DLD1 (cell line): ENCODE data around the gene CDKAL1.

ENCODE experiments used
- in situ Hi-C: cut with HindIII; loops from 2 replicates; pipeline ENCODE4 v1.10.0; 2017; ENCODE audit warnings: low sequenced_read_pairs

The CDKAL1 gene

GRCh38 chr6:21121636-21122136 is 587.4 kb downstream of the CDKAL1 start:
- in situ Hi-C loops: no loop called here

- in situ Hi-C loops: no loop called here
Measured at GRCh38 chr6:21123507-21124436, 589.5 kb downstream of the CDKAL1 start.

- in situ Hi-C loops: no loop called here
Measured at GRCh38 chr6:21128601-21129000, 594.3 kb downstream of the CDKAL1 start.

- in situ Hi-C loops: no loop called here
Measured at GRCh38 chr6:21131406-21131805, 597.1 kb downstream of the CDKAL1 start.

- in situ Hi-C loops: no loop called here
Measured at GRCh38 chr6:21132446-21132845, 598.2 kb downstream of the CDKAL1 start.

GRCh38 chr6:21132856-21133838 is 598.9 kb downstream of the CDKAL1 start:
- in situ Hi-C loops: no loop called here

- in situ Hi-C loops: no loop called here
Measured at GRCh38 chr6:21133901-21134300, 599.6 kb downstream of the CDKAL1 start.

GRCh38 chr6:21134356-21134755 is 600.1 kb downstream of the CDKAL1 start:
- in situ Hi-C loops: no loop called here

GRCh38 chr6:21135484-21136013 is 601.3 kb downstream of the CDKAL1 start:
- in situ Hi-C loops: no loop called here

GRCh38 chr6:21137700-21138335 is 603.6 kb downstream of the CDKAL1 start:
- in situ Hi-C loops: no loop called here

- in situ Hi-C loops: no loop called here
Measured at GRCh38 chr6:21138336-21139069, 604.2 kb downstream of the CDKAL1 start.

GRCh38 chr6:21140966-21141365 is 606.7 kb downstream of the CDKAL1 start:
- in situ Hi-C loops: no loop called here

- in situ Hi-C loops: no loop called here
Measured at GRCh38 chr6:21141616-21142303, 607.5 kb downstream of the CDKAL1 start.

- in situ Hi-C loops: no loop called here
Measured at GRCh38 chr6:21142741-21143140, 608.5 kb downstream of the CDKAL1 start.

GRCh38 chr6:21143645-21144044 is 609.4 kb downstream of the CDKAL1 start:
- in situ Hi-C loops: no loop called here

- in situ Hi-C loops: no loop called here
Measured at GRCh38 chr6:21144928-21145327, 610.7 kb downstream of the CDKAL1 start.

- in situ Hi-C loops: no loop called here
Measured at GRCh38 chr6:21147995-21148394, 613.7 kb downstream of the CDKAL1 start.

- in situ Hi-C loops: no loop called here
Measured at GRCh38 chr6:21149470-21149869, 615.2 kb downstream of the CDKAL1 start.

GRCh38 chr6:21150667-21151066 is 616.4 kb downstream of the CDKAL1 start:
- in situ Hi-C loops: no loop called here
